Breast epithelium (tissue), 3 donors: ENCODE measurements around the gene PRPF38A.

Source experiments
- POLR2A ChIP-seq: fragments of 450-650 bp; IDR thresholded peaks from one replicate; pipeline ENCODE4 v1.6.1; 2016; ENCODE audit warnings: antibody characterized with exemption, mild to moderate bottlenecking, moderate library complexity
- TF ChIP-seq, protein P1 (sequence below), 3 donors: fragments of 450-650 bp; IDR thresholded peaks; one replicate each; pipeline ENCODE4 v1.5.1; 2016 to 2017; ENCODE audit warnings: antibody characterized with exemption in 3 of 3, mild to moderate bottlenecking in 3 of 3, moderate library complexity in 3 of 3

DNA sequence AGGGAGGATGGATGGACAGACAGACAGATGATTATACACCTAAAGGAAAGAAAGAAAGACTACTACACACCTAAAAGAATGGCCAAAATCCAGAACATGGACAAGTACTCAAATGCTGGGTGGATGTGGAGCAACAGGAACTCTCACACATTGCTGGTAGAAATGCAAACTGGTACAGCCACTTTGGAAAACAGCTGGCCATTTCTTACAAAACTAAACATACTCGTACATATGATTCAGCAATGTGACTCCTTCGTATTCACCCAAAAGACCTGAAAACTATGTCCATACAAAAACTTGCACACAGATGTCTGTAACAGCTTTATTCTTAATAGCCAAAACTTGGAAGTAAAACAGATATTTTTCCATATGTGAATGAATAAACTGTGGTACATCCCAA lies 51.3 kb downstream of the PRPF38A start:
- no peak for TF ChIP-seq POLR2A
- TF ChIP-seq, protein P1, sequence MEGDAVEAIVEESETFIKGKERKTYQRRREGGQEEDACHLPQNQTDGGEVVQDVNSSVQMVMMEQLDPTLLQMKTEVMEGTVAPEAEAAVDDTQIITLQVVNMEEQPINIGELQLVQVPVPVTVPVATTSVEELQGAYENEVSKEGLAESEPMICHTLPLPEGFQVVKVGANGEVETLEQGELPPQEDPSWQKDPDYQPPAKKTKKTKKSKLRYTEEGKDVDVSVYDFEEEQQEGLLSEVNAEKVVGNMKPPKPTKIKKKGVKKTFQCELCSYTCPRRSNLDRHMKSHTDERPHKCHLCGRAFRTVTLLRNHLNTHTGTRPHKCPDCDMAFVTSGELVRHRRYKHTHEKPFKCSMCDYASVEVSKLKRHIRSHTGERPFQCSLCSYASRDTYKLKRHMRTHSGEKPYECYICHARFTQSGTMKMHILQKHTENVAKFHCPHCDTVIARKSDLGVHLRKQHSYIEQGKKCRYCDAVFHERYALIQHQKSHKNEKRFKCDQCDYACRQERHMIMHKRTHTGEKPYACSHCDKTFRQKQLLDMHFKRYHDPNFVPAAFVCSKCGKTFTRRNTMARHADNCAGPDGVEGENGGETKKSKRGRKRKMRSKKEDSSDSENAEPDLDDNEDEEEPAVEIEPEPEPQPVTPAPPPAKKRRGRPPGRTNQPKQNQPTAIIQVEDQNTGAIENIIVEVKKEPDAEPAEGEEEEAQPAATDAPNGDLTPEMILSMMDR (IDR thresholded peaks at IDR 0.05) = no peak
